Measurements from ENCODE around the gene TEAD4. TPM values are rescaled to one million over a fixed set of nuclear protein-coding genes. Genes with fewer than 3 reads are reported as not detected.

TEAD4 gene
- total RNA-seq, 2 donors from 2014 or later: 35.7 to 82.5 TPM

DNA sequence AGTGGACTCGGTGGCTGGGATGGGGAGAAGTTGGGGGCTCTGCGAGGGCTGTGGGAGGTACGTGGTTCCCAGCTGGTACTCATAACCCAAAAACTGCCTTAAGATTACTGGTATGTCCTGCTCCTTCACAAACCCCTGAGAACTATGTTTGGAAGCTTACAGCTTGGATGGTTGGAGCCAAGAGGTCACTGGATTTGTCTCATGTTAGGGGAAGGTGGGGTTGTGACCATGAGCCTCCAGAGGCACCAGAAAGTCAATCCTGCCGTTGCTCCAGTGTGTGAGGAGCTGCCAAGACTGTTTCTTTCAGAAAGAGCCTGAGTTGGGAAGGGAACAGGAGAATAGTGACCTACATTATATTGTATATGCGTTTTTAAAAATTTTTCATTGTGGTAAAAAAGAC is 33.5 kb downstream of the TEAD4 start:
- Histone ChIP-seq H3K4me3 (ENCODE audit: low read length) (no peak overlapping the region), H3K9ac (ENCODE audit: extremely low read depth, low read length, poor library complexity, severe bottlenecking) (no peak overlapping the region), H3K36me3 (ENCODE audit: control insufficient read depth, insufficient read depth, low read length) (peaks cover 37% of the 10 kb centered on the region), H3K9me3 (ENCODE audit: control insufficient read depth, low read length) (peaks cover 19% of the 10 kb centered on the region), H3K27ac (ENCODE audit: low read depth, low read length) (no peak overlapping the region), H3K4me1 (ENCODE audit: control insufficient read depth, insufficient read depth, low read length) (no peaks in the 10 kb centered on the region), H3K27me3 (ENCODE audit: control insufficient read depth, insufficient read depth, low read length, poor library complexity, severe bottlenecking) (no peaks in the 10 kb centered on the region)
- DNase-seq: no peak
- WGBS, 2 experiments (ENCODE audit: insufficient coverage in 1 of 2, insufficient read length in 1 of 2): 83 to 100% methylated on average over 1 to 4 of the region's 5 CpGs
- Mint-ChIP-seq H3K27ac (peak overlapping the region; percentile 78), H3K4me1 (peaks cover 10% of the 10 kb centered on the region), H3K4me3 (no peak overlapping the region), H3K36me3 (ENCODE audit: low read depth) (peaks cover 71% of the 10 kb centered on the region), H3K9me3 (peaks cover 27% of the 10 kb centered on the region), H3K27me3 (ENCODE audit: insufficient read depth) (no peaks in the 10 kb centered on the region)
- no peak for TF ChIP-seq CTCF (conservative IDR thresholded peaks at IDR 0.05)

DNA sequence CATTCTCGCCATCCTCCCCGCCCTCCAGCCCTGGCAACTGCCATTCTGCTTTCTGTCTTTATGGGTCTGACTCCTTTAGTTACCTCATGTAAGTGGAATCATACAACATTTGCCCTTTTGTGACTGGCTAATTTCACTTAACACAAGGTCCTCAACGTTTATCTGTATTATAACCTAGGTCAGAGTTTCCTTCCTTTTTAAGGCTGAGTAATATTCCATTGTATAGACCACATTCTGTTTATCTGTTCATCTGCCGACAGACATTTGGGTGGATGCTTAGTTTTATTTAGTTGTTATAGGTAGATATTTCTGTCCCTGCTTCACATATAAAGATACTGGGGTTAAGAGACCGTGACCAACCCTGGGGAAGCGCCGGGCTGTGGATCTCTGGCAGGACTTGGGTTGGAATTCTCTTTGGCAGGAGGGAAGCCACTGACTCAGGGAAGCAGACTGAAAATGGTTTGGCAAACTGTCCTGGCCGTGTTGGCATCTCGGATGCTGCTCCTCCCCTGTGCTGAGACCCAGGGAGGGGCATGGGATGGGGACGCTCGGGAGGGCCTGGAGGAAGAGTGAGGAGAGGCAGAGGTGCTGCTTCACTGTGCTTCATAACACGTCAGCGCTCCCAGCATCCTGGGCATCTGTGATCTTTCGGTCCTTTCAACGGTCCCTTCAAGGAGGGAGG is 38.9 kb downstream of the TEAD4 start:
- Histone ChIP-seq H3K36me3 (ENCODE audit: control insufficient read depth, insufficient read depth, low read length) (peaks cover 42% of the 10 kb centered on the region), H3K9me3 (ENCODE audit: control insufficient read depth, low read length) (no peaks in the 10 kb centered on the region), H3K4me3 (ENCODE audit: low read length) (no peak overlapping the region), H3K4me1 (ENCODE audit: control insufficient read depth, insufficient read depth, low read length) (no peaks in the 10 kb centered on the region), H3K27me3 (ENCODE audit: control insufficient read depth, insufficient read depth, low read length, poor library complexity, severe bottlenecking) (no peaks in the 10 kb centered on the region), H3K27ac (ENCODE audit: low read depth, low read length) (no peak overlapping the region), H3K9ac (ENCODE audit: extremely low read depth, low read length, poor library complexity, severe bottlenecking) (no peak overlapping the region)
- peaks cover 69% of the 10 kb centered on the region for H3K36me3 Mint-ChIP-seq (ENCODE audit: low read depth)
- TF ChIP-seq CTCF (conservative IDR thresholded peaks at IDR 0.05): no peak
- DNase-seq: no peak
- no peaks in the 10 kb centered on the region for H3K27me3 Mint-ChIP-seq (ENCODE audit: insufficient read depth)
- H3K9me3 Mint-ChIP-seq: no peaks in the 10 kb centered on the region
- peak overlapping the region; percentile 56 for H3K27ac Mint-ChIP-seq
- no peak overlapping the region for H3K4me3 Mint-ChIP-seq
- peaks cover 24% of the 10 kb centered on the region for H3K4me1 Mint-ChIP-seq
- 92 to 94% methylated on average over 10 to 15 of the region's 15 CpGs for WGBS, 2 experiments (ENCODE audit: insufficient coverage in 1 of 2, insufficient read length in 1 of 2)

DNA sequence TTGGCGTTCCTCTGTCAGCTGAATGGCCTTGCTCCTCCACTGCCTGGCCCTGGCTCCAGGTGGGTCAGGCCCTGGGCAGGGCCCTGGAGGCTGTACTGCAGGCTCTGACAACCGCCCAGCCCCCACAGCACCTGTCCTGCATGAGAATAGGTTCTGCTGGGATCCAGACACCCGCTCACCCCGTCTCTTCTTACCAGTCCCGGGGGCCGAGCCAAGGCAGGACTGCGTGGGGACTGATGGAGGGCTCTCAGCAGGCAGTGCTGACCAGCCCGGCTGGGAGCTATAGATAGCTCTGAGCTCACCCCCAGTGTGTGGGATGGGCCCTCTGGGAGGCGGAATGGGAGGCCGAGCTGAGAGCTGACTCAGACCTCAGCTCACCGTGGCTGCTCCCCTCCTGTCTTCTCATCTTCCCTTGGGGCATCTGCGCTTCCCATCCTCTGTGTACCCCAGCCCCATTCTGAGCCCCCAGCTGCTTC is 39.6 kb downstream of the TEAD4 start:
- H3K27ac ChIP-seq (ENCODE audit: low read depth, low read length): no peak overlapping the region
- no peak overlapping the region for H3K4me3 ChIP-seq (ENCODE audit: low read length)
- H3K4me3 Mint-ChIP-seq: no peak overlapping the region
- peak; percentile 91 for DNase-seq
- no peak overlapping the region for H3K9ac ChIP-seq (ENCODE audit: extremely low read depth, low read length, poor library complexity, severe bottlenecking)
- H3K27me3 Mint-ChIP-seq (ENCODE audit: insufficient read depth): no peaks in the 10 kb centered on the region
- peaks cover 2% of the 10 kb centered on the region for H3K4me1 ChIP-seq (ENCODE audit: control insufficient read depth, insufficient read depth, low read length)
- no peaks in the 10 kb centered on the region for H3K27me3 ChIP-seq (ENCODE audit: control insufficient read depth, insufficient read depth, low read length, poor library complexity, severe bottlenecking)
- H3K36me3 Mint-ChIP-seq (ENCODE audit: low read depth): peaks cover 65% of the 10 kb centered on the region
- 41 to 72% methylated on average over 3 to 12 of the region's 12 CpGs for WGBS, 2 experiments (ENCODE audit: insufficient coverage in 1 of 2, insufficient read length in 1 of 2)
- no peaks in the 10 kb centered on the region for H3K9me3 Mint-ChIP-seq
- no peaks in the 10 kb centered on the region for H3K9me3 ChIP-seq (ENCODE audit: control insufficient read depth, low read length)
- peaks cover 42% of the 10 kb centered on the region for H3K36me3 ChIP-seq (ENCODE audit: control insufficient read depth, insufficient read depth, low read length)
- H3K27ac Mint-ChIP-seq: peak overlapping the region; percentile 56
- no peak for TF ChIP-seq CTCF (conservative IDR thresholded peaks at IDR 0.05)
- peaks cover 27% of the 10 kb centered on the region for H3K4me1 Mint-ChIP-seq
